Activated CD4-positive, alpha-beta memory T cell treated with anti-CD3 and anti-CD28 coated beads, Interleukin-2, amount 10 ng/mL, durations not matched to agents 7 days and 5 days (primary cell): ENCODE results near the gene ACADS. TPM values are rescaled to one million over a fixed set of nuclear protein-coding genes. Genes with fewer than 3 reads are reported as not detected.

Experiments
- CTCF ChIA-PET: fragments of 350-600 bp; sonication (Branson Sonifier 250); formaldehyde crosslinking; loops from one replicate; lab custom pipeline; 2021; ENCODE audit warnings: antibody characterized with exemption, inconsistent platforms; lab: Charles Lee
- POLR2A ChIA-PET: fragments of 350-600 bp; sonication (Branson Sonifier 250); formaldehyde crosslinking; loops from one replicate; lab custom pipeline; 2021; ENCODE audit warnings: antibody characterized with exemption; lab: Charles Lee
- DNase-seq: peaks from one replicate; pipeline ENCODE4 v3.0.0-alpha.2; 2020
- H3K27ac Mint-ChIP-seq: one replicate; pipeline ENCODE4 v1.8.0; 2021; ENCODE audit warnings: mild to moderate bottlenecking, mixed read lengths
- H3K27me3 Mint-ChIP-seq: one replicate; pipeline ENCODE4 v1.8.0; 2021; ENCODE audit warnings: mixed read lengths
- H3K36me3 Mint-ChIP-seq: one replicate; pipeline ENCODE4 v1.8.0; 2021; ENCODE audit warnings: low read depth, mixed read lengths
- H3K4me1 Mint-ChIP-seq: one replicate; pipeline ENCODE4 v1.8.0; 2021; ENCODE audit warnings: mixed read lengths
- H3K4me3 Mint-ChIP-seq: one replicate; pipeline ENCODE4 v1.8.0; 2021; ENCODE audit warnings: mild to moderate bottlenecking, mixed read lengths
- H3K9me3 Mint-ChIP-seq: one replicate; pipeline ENCODE4 v1.8.0; 2021; ENCODE audit warnings: mixed read lengths
- total RNA-seq, 2 experiments: library from RNA; stranded (reverse); gene quantifications; one replicate each; pipeline ENCODE4 v1.2.3, GENCODE V29; 2021

ACADS gene
- total RNA-seq, 2 experiments from 2014 or later = 13.7 to 14.9 TPM

DNA sequence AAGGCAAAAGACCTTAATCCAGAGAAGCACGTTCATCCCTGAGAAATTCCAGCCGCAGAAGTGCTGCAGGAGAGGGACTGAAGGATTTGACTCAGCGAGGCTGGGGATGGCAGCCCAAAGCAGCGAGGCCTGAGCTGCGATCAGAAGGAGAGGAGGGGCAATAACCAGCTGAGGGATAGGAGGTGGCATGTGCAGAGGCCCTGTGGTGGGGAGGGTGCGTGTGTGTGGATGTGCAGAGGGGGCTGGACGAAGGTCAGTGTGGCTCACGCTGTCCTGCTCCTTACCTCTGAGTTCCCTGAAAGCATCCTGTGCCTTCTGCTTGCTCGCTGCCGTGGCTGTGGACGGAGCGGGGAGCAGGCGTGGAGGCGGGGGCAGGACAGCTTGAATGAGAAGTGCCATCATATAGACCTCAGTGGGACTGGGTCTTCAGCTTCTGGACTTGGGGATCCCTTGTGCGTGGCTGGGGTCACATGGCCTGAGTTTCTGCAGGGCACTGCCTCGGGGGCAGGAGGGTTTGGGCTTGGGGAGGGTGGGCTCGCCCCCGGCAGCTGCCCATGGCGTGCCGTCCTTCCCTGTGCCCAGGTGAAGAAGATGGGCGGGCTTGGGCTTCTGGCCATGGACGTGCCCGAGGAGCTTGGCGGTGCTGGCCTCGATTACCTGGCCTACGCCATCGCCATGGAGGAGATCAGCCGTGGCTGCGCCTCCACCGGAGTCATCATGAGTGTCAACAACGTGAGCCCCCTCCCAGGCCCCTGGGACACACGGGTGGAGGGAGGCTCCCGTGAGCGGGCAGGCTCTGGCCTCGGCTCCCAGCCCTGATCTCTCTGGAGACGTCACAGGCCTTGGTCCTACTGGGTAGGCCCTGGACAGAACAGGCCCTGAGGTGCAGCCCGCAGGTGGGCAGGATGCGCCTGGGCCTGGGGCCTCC is 11.0 kb downstream of the ACADS start:
- Mint-ChIP-seq H3K27me3 (no peaks in the 10 kb centered on the region), H3K36me3 (no peaks in the 10 kb centered on the region), H3K9me3 (no peaks in the 10 kb centered on the region), H3K27ac (no peak overlapping the region), H3K4me1 (no peaks in the 10 kb centered on the region), H3K4me3 (no peak overlapping the region)
- POLR2A ChIA-PET = no interaction called here
- CTCF ChIA-PET = interaction anchor here (0.5 kb wide), 1 partner anchor 235 kb away, joined by 4 read pairs; no protein-coding TSS in a partner anchor
- DNase-seq = no peak

DNA sequence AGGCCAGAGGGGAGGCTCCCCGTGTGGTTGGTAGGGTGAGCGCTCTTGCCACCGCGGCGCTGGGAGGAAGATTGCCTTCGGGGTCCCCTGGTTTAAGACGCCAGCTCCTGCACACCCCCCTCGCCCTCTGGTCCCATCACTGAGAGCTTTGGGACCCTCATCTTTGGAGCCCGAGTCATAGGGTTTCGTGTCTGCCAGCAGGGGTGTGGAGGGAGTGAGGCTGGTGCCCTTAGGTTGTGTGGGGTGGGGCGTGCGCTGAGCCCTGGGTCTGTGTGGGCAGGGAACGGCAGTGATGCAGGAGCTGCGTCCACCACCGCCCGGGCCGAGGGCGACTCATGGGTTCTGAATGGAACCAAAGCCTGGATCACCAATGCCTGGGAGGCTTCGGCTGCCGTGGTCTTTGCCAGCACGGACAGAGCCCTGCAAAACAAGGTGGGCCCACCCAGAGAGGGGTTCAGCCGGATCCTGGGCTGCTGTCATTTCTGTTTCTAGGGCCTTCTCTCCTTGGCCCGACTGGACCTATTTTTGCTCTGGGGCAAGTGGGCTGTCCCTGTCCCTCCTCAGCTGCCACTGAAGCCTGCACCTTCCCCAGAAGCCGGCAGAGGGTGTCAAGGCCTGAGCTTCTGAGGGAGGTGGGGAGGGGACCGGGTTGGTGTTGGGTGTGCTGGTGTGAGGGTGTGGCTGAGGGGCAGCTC is 12.1 kb downstream of the ACADS start:
- no peak overlapping the region for H3K4me3 Mint-ChIP-seq
- POLR2A ChIA-PET = no interaction called here
- H3K36me3 Mint-ChIP-seq = no peaks in the 10 kb centered on the region
- H3K27me3 Mint-ChIP-seq = no peaks in the 10 kb centered on the region
- DNase-seq = no peak
- H3K27ac Mint-ChIP-seq = no peak overlapping the region
- CTCF ChIA-PET = no interaction called here
- H3K9me3 Mint-ChIP-seq = no peaks in the 10 kb centered on the region
- no peaks in the 10 kb centered on the region for H3K4me1 Mint-ChIP-seq

DNA sequence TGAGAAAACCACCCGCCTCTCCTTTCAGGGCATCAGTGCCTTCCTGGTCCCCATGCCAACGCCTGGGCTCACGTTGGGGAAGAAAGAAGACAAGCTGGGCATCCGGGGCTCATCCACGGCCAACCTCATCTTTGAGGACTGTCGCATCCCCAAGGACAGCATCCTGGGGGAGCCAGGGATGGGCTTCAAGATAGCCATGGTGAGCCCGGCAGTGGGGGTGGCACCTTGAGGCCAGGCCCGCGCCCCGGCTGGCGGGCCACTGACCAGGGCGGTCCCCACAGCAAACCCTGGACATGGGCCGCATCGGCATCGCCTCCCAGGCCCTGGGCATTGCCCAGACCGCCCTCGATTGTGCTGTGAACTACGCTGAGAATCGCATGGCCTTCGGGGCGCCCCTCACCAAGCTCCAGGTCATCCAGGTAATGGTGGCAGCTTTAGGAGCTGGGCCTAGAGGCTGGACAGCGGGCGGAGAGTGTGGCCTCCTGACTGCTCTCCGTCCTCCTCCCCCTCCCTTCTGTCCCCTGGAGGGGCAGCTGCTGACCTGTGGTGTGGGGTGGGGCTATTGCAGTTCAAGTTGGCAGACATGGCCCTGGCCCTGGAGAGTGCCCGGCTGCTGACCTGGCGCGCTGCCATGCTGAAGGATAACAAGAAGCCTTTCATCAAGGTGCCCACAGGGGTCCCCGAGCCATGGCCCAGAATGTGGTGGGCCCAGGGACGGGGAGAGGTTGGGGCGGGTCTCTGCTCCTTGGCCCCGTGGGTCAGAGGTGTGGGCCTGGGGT is 12.8 kb downstream of the ACADS start:
- Mint-ChIP-seq H3K9me3 (no peaks in the 10 kb centered on the region), H3K4me1 (no peaks in the 10 kb centered on the region), H3K27me3 (no peaks in the 10 kb centered on the region), H3K27ac (no peak overlapping the region), H3K36me3 (no peaks in the 10 kb centered on the region), H3K4me3 (no peak overlapping the region)
- CTCF ChIA-PET = no interaction called here
- DNase-seq = no peak
- POLR2A ChIA-PET = no interaction called here

DNA sequence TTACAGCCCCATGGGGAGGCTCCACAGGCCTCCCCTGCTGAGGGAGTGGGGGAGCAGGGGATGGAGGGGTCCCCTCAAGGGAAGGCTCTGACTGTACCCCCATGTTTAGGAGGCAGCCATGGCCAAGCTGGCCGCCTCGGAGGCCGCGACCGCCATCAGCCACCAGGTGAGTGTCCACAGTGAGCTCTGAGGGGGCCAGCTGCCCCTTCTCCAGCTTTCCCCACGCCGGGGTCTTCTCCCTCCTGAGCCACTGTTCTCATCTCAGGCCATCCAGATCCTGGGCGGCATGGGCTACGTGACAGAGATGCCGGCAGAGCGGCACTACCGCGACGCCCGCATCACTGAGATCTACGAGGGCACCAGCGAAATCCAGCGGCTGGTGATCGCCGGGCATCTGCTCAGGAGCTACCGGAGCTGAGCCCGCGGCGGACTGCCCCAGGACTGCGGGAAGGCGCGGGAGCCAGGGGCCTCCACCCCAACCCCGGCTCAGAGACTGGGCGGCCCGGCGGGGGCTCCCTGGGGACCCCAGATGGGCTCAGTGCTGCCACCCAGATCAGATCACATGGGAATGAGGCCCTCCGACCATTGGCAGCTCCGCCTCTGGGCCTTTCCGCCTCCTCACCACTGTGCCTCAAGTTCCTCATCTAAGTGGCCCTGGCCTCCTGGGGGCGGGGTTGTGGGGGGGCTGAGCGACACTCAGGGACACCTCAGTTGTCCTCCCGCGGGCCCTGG is 13.6 kb downstream of the ACADS start:
- no peak for DNase-seq
- H3K9me3 Mint-ChIP-seq = no peaks in the 10 kb centered on the region
- H3K4me1 Mint-ChIP-seq = no peaks in the 10 kb centered on the region
- CTCF ChIA-PET = interaction anchor here (0.5 kb wide), 1 partner anchor 340 kb away, joined by 3 read pairs; no protein-coding TSS in a partner anchor
- no peak overlapping the region for H3K4me3 Mint-ChIP-seq
- H3K27ac Mint-ChIP-seq = no peak overlapping the region
- POLR2A ChIA-PET = no interaction called here
- no peaks in the 10 kb centered on the region for H3K27me3 Mint-ChIP-seq
- no peaks in the 10 kb centered on the region for H3K36me3 Mint-ChIP-seq

DNA sequence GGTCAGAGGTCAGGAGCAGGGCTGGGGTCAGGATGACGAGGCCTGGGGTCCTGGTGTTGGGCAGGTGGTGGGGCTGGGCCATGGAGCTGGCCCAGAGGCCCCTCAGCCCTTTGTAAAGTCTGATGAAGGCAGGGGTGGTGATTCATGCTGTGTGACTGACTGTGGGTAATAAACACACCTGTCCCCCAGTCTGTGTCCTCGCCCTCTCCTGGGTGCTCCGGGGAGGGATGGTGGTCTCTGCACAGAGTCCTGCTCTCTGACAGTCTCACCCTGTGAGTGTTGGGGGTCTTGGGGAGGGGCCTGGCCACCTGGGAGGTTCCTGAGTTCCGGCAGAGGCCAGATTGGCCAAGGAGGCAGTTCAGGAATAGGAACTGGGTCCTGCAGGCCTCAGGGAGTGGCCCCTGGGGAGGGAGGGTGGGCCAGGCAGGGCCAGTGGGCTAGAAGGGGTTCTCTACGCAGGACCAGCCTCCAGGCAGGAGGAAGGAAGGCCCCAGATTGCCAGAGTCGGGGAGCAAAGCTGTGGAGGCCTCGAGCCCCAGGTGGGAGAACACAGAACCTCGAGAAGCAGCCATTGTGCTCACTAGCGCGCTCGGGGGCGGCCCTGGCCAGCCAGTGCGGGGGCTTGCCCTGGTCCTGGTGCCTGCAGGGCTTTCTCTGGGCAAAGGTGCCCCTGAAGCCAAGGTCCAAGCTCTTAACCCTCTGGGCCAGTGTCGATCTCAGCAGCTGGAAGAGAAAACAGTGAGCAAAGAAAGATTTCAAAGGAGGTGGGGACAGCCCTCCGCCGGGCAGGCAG is 14.4 kb downstream of the ACADS start:
- ChIA-PET POLR2A (no interaction called here), CTCF (no interaction called here)
- no peaks in the 10 kb centered on the region for H3K27me3 Mint-ChIP-seq
- no peak for DNase-seq
- no peak overlapping the region for H3K4me3 Mint-ChIP-seq
- no peaks in the 10 kb centered on the region for H3K4me1 Mint-ChIP-seq
- no peaks in the 10 kb centered on the region for H3K36me3 Mint-ChIP-seq
- no peaks in the 10 kb centered on the region for H3K9me3 Mint-ChIP-seq
- H3K27ac Mint-ChIP-seq = no peak overlapping the region

DNA sequence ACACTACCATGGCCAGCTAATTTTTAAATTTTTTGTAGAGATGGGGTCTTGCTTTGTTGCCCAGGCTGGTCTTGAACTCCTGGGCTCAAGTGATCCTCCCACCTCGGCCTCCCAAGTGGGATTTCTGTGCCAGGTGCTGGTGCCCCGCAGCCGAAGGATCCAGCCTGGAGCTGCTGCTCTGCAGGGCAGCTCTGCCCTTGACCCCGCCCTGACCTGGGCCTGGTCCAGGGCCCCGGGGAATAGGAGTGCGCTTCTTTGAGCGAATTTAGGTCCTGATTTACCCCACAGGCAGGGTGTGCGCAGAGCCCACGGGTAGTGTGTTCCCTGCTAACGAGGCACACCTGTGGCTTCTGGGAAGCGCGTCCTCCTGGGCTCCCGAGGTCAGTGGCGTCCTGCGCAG is 15.2 kb downstream of the ACADS start:
- CTCF ChIA-PET = no interaction called here
- H3K27ac Mint-ChIP-seq = no peak overlapping the region
- no peaks in the 10 kb centered on the region for H3K4me1 Mint-ChIP-seq
- no peaks in the 10 kb centered on the region for H3K9me3 Mint-ChIP-seq
- no peak overlapping the region for H3K4me3 Mint-ChIP-seq
- POLR2A ChIA-PET = no interaction called here
- no peak for DNase-seq
- H3K27me3 Mint-ChIP-seq = no peaks in the 10 kb centered on the region
- H3K36me3 Mint-ChIP-seq = no peaks in the 10 kb centered on the region

DNA sequence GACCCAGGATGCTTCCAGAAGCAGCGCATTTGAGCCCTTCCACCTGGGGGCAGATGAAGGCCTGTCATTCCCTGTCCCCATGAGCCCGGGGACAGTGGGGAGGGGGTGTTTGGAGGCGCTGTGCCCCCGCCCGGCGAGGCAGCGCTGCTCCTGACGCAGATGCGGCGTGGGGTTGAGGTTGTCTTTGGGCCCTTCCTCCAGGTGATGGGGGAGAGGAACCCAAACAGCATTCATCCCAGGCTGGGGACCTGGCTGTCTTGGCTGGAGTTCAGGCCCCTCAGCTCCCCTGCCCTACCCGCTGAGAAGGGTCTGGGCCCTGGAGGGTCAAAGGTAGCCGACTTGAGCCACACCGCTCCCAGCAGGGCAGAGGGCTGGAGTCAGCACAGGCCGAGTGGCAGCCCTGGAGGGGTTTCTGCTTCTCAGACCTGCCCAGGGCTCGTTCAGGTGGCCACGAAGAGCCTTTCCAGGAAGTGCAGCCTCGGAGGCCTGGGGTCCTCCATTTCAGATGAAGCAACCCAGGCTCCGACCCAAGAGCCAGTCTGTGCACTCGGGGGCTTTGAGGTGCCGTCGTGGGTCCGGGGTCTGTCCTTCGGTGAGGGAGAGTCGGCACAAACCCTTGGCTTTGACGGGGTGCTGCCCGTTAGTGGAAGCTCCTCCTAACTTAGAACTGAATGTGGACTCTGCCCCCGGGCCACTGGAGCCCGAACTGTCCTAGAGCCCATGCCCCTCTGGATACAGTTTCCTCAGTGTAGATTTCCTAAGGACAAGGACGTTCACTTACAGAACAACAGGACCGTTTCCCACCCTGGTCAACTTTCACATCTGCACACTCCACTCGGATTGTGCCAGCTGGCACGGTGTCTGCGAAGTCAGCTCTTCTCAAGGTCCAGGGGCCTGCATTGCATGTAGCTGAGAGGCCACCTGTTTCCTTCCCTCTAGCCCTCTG is 16.1 kb downstream of the ACADS start:
- Mint-ChIP-seq H3K27me3 (no peaks in the 10 kb centered on the region), H3K9me3 (no peaks in the 10 kb centered on the region), H3K4me3 (no peak overlapping the region), H3K4me1 (no peaks in the 10 kb centered on the region), H3K27ac (no peak overlapping the region), H3K36me3 (no peaks in the 10 kb centered on the region)
- POLR2A ChIA-PET = no interaction called here
- no peak for DNase-seq
- CTCF ChIA-PET = interaction anchor here (0.5 kb wide), 1 partner anchor 1069 kb away, joined by 3 read pairs; no protein-coding TSS in a partner anchor

DNA sequence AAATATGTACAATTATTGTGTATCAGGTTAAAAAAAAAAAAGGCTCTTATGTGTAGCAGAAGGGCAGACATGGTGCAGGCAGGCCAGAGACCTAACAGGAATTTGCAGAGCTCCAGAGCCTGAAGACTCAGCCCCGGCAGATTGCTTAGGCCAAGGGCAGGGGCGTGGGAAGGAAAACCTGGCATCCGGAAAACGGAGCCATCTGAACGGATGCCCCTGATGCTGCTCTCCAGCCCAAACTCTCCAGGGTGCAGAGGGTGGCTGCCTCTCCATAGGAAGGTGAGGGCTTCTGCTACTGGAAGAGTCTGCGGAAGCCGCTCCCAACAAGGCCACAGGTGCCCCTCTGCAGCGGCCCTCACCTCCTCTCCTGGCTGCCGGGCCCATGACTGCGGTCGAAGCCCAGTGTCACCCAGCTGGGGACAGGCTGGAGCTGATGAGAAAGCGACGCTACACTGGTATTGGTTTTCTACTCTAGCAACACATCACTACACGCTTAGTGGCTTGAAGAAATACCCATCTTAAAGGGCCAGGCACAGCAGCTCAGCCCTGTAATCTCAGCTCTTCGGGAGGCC is 19.4 kb downstream of the ACADS start:
- no peaks in the 10 kb centered on the region for H3K36me3 Mint-ChIP-seq
- ChIA-PET CTCF (interaction anchor here (0.6 to 0.7 kb wide), 2 partner anchors 35 to 112 kb away, joined by 4 to 5 read pairs; no protein-coding TSS in a partner anchor), POLR2A (no interaction called here)
- no peaks in the 10 kb centered on the region for H3K9me3 Mint-ChIP-seq
- no peaks in the 10 kb centered on the region for H3K4me1 Mint-ChIP-seq
- no peak overlapping the region for H3K27ac Mint-ChIP-seq
- H3K4me3 Mint-ChIP-seq = no peak overlapping the region
- DNase-seq = no peak
- H3K27me3 Mint-ChIP-seq = no peaks in the 10 kb centered on the region

DNA sequence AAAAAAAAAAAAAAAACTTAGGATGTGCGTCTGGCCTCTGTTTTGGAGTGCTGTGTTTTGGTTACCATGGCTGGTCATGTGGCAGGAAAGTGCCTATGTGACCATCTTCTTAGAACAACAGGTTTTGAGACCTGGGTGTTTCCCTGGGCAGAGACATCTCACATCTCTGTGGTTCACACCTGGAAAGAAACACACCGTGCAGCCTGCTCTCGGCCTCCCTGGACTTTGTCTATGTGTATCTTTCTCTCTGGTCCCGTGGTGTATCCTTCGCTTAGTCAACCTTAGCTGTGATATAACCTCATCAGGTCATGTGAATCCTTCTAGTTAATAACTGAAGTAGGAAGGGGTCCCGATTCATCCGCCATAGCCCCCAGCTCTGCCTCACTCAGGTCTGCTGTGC is 22.6 kb downstream of the ACADS start:
- CTCF ChIA-PET = interaction anchor here (1.0 kb wide), 1 partner anchor 223 kb away, joined by 4 read pairs; no protein-coding TSS in a partner anchor
- Mint-ChIP-seq H3K4me3 (no peak overlapping the region), H3K4me1 (no peaks in the 10 kb centered on the region), H3K27me3 (peaks cover 2% of the 10 kb centered on the region), H3K9me3 (no peaks in the 10 kb centered on the region), H3K36me3 (no peaks in the 10 kb centered on the region), H3K27ac (no peak overlapping the region)
- POLR2A ChIA-PET = no interaction called here
- DNase-seq = no peak

DNA sequence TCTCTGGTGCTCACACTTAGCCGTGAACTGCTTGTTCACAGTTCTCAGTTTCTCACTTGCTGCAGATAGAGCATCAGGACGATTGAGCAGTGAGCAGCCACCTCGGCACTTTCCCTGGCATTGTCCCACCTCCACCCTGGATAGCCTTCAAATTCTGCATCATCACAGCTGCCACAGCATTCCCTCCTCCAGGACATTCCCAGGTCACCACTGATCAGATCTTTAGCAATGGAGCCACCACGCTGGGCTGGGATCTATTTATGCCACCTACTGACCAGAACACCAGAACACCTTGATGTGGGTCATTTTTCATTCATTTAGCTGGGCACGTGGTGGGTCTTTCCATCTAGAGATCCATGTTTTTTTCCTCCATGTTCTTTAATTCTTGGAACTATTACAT is 23.6 kb downstream of the ACADS start:
- CTCF ChIA-PET = interaction anchor here (1.4 to 2.9 kb wide), 2 partner anchors 16 to 223 kb away, joined by 4 to 9 read pairs; no protein-coding TSS in a partner anchor
- Mint-ChIP-seq H3K4me1 (no peaks in the 10 kb centered on the region), H3K4me3 (no peak overlapping the region), H3K27ac (no peak overlapping the region), H3K36me3 (no peaks in the 10 kb centered on the region), H3K9me3 (no peaks in the 10 kb centered on the region), H3K27me3 (peaks cover 3% of the 10 kb centered on the region)
- DNase-seq = no peak
- POLR2A ChIA-PET = no interaction called here
